MCF 10A (cell line): ENCODE data around the gene RPL13. TPM values are rescaled to one million over a fixed set of nuclear protein-coding genes. Genes with fewer than 3 reads are reported as not detected.

Experiments used
- BruUV-seq: library from RNA; stranded (reverse); fragments of 400-500 nt; replicated peaks from 2 replicates; lab custom pipeline; 2021; lab: Mats Ljungman, UMichigan
- CTCF ChIA-PET: fragments of 300-600 bp; sonication (Branson Sonifier 250); formaldehyde crosslinking; extraction: SDS; loops from one replicate; lab custom pipeline; 2021; ENCODE audit warnings: antibody characterized with exemption, inconsistent platforms; lab: Yijun Ruan, JAX
- POLR2A ChIA-PET: fragments of 300-600, 350-650 bp; sonication (Branson Sonifier 250); formaldehyde crosslinking; extraction: SDS; loops from one replicate; lab custom pipeline; 2020; ENCODE audit warnings: antibody characterized with exemption, inconsistent platforms; lab: Yijun Ruan, JAX
- DNase-seq: peaks from one replicate; pipeline ENCODE4 v3.0.0-alpha.2; 2018; ENCODE audit not compliant: unreplicated experiment
- H3K27ac Mint-ChIP-seq: one replicate; pipeline ENCODE4 v1.8.0; 2022; ENCODE audit warnings: mild to moderate bottlenecking, low read depth, mixed read lengths; ENCODE audit not compliant: unreplicated experiment
- H3K27me3 Mint-ChIP-seq: one replicate; pipeline ENCODE4 v1.8.0; 2022; ENCODE audit warnings: mixed read lengths; ENCODE audit not compliant: insufficient read depth, unreplicated experiment
- H3K36me3 Mint-ChIP-seq: one replicate; pipeline ENCODE4 v1.8.0; 2022; ENCODE audit warnings: mild to moderate bottlenecking, moderate library complexity, mixed read lengths; ENCODE audit not compliant: insufficient read depth, unreplicated experiment
- H3K4me1 Mint-ChIP-seq: one replicate; pipeline ENCODE4 v1.8.0; 2022; ENCODE audit warnings: mixed read lengths; ENCODE audit not compliant: insufficient read depth, unreplicated experiment
- H3K4me3 Mint-ChIP-seq: one replicate; pipeline ENCODE4 v1.8.0; 2022; ENCODE audit warnings: mild to moderate bottlenecking, moderate library complexity, mixed read lengths; ENCODE audit not compliant: unreplicated experiment
- H3K9me3 Mint-ChIP-seq: one replicate; pipeline ENCODE4 v1.8.0; 2022; ENCODE audit warnings: mixed read lengths; ENCODE audit not compliant: unreplicated experiment
- intact Hi-C: fragments of 100-400 bp; cut with micrococcal nuclease; formaldehyde crosslinking; loops from 2 replicates; pipeline ENCODE4 v1.14.1; 2022
- total RNA-seq: library from RNA; stranded (reverse); gene quantifications from 2 replicates; pipeline ENCODE4 v1.2.3, GENCODE V29; 2022
- TF ChIP-seq, protein P1 (sequence below): fragments of 200-600 bp; IDR thresholded peaks from one replicate; pipeline ENCODE4 v1.8.0; 2022; ENCODE audit warnings: antibody characterized with exemption, mild to moderate bottlenecking; ENCODE audit not compliant: unreplicated experiment

RPL13 gene
- total RNA-seq, 1 experiment from 2014 or later, result 3,148 TPM

DNA sequence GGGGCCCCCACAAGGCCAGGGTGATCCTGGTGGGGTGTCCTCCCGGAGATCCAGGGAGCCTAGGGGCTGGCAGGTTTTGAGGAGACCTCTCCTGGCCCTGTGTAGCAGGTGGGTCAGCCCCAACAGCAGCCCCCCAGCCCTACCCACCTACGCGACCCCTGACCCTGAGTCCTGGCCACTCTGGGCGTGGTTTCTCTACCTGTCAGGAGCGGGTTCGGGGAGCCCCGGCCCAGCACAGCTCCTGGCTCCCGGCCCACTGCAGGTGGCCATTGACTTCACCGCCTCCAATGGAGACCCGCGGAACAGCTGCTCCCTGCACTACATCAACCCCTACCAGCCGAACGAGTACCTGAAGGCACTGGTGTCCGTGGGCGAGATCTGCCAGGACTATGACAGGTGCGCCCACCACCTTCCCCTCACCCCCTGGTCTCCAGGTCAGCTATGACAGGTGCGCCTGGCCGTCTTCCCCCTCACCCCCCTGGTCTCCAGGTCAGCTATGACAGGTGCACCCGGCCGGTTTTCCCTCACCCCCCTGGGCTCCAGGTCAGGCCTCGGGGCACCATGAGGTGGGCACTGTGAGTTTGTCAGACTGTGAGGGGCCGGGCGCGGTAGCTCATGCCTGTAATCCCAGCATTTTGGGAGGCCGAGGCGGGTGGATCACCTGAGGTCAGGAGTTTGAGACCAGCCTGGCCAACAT, 28.1 kb downstream of the RPL13 start:
- Mint-ChIP-seq H3K4me1 (no peaks in the 10 kb centered on the region), H3K9me3 (no peaks in the 10 kb centered on the region), H3K27ac (no peak overlapping the region), H3K4me3 (no peak overlapping the region), H3K36me3 (peaks cover 7% of the 10 kb centered on the region), H3K27me3 (no peaks in the 10 kb centered on the region)
- intact Hi-C loops, result no loop called here
- ChIA-PET CTCF (no interaction called here), POLR2A (interaction anchor here (0.6 to 2.2 kb wide), 3 partner anchors 13 to 142 kb away, joined by 3 to 4 read pairs (median 3); no protein-coding TSS in a partner anchor)
- no TSS peak for BruUV-seq
- DNase-seq, result no peak
- TF ChIP-seq, protein P1, sequence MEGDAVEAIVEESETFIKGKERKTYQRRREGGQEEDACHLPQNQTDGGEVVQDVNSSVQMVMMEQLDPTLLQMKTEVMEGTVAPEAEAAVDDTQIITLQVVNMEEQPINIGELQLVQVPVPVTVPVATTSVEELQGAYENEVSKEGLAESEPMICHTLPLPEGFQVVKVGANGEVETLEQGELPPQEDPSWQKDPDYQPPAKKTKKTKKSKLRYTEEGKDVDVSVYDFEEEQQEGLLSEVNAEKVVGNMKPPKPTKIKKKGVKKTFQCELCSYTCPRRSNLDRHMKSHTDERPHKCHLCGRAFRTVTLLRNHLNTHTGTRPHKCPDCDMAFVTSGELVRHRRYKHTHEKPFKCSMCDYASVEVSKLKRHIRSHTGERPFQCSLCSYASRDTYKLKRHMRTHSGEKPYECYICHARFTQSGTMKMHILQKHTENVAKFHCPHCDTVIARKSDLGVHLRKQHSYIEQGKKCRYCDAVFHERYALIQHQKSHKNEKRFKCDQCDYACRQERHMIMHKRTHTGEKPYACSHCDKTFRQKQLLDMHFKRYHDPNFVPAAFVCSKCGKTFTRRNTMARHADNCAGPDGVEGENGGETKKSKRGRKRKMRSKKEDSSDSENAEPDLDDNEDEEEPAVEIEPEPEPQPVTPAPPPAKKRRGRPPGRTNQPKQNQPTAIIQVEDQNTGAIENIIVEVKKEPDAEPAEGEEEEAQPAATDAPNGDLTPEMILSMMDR, result no peak

DNA sequence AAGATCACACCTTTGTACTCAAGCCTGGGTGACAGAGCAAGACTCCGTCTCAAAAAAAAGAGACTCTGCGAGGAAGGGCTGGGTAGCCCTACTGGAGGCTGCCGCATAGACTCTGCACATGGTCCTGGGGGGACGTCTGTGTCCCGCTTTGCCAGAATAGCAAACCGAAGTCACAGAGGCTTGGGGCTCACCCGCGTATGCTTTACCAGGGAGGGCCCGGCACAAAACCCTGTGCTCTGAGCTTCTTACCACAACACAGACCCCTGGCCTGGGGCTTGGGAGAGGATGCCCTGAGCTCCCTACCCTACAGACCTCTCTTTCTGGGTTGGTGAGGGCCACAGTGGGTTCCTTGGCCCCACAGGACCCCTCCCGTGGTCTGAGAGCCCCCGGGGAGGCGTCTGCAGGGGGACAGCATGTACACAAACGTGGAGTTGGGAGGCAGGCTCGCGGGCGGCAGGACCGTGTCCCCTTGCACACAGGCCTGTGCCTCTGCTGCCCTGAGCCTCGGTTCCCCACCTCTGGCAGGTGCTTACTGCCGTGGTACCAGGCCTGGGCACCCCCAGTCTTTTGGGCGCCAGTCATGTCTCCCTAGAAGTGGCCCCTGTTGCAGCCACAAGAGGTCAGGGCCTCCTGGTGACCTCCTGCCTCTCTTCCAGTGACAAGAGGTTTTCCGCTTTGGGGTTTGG, 28.9 kb downstream of the RPL13 start:
- ChIA-PET POLR2A (interaction anchor here (1.2 to 2.2 kb wide), 2 partner anchors 12 to 23 kb away, joined by 3 to 4 read pairs; no protein-coding TSS in a partner anchor), CTCF (interaction anchor here (0.6 kb wide), 1 partner anchor 46 kb away, joined by 3 read pairs; no protein-coding TSS in a partner anchor)
- no peaks in the 10 kb centered on the region for H3K9me3 Mint-ChIP-seq
- no peaks in the 10 kb centered on the region for H3K27me3 Mint-ChIP-seq
- H3K27ac Mint-ChIP-seq, result no peak overlapping the region
- no peaks in the 10 kb centered on the region for H3K4me1 Mint-ChIP-seq
- no peak overlapping the region for H3K4me3 Mint-ChIP-seq
- DNase-seq, result no peak
- intact Hi-C loops, result no loop called here
- H3K36me3 Mint-ChIP-seq, result peaks cover 7% of the 10 kb centered on the region
- TF ChIP-seq, protein P1, result no peak
- no TSS peak for BruUV-seq

DNA sequence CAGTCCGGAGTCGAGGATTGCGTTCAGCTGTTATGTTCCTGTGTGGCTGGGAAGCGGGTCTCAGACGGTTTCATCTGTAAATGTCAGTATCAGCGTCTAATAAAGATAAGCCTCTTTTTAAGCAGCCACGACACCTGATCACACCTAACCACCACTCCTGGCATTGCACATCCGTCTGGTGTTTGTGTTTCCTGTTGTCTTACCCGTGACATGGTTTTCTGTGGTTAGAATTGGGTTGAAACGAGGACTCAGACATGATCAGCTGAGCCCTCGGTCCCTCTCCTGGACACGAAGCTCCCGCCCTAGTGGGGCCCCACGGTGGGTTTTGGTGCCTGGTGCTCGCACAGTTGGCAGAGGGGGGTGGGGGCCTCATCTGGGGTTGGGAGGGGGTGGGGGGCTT, 33.4 kb downstream of the RPL13 start:
- CTCF ChIA-PET, result no interaction called here
- no peak overlapping the region for H3K4me3 Mint-ChIP-seq

More for the DNA sequence above, 33.4 kb downstream of the RPL13 start:
- TF ChIP-seq, protein P1, result no peak
- no peaks in the 10 kb centered on the region for H3K27me3 Mint-ChIP-seq
- BruUV-seq, result no TSS peak
- intact Hi-C loops, result no loop called here
- POLR2A ChIA-PET, result no interaction called here
- no peak for DNase-seq
- no peaks in the 10 kb centered on the region for H3K4me1 Mint-ChIP-seq
- H3K36me3 Mint-ChIP-seq, result peaks cover 6% of the 10 kb centered on the region
- no peak overlapping the region for H3K27ac Mint-ChIP-seq
- no peaks in the 10 kb centered on the region for H3K9me3 Mint-ChIP-seq
